ENCODE results near the gene G2E3. TPM values are rescaled to one million over a fixed set of nuclear protein-coding genes. Genes with fewer than 3 reads are reported as not detected.
A peak's percentile ranks its signal among the peaks of the same experiment; 100 is the strongest.

Gene G2E3
- polyA plus RNA-seq, 1 donor, result 16.0 TPM

DNA sequence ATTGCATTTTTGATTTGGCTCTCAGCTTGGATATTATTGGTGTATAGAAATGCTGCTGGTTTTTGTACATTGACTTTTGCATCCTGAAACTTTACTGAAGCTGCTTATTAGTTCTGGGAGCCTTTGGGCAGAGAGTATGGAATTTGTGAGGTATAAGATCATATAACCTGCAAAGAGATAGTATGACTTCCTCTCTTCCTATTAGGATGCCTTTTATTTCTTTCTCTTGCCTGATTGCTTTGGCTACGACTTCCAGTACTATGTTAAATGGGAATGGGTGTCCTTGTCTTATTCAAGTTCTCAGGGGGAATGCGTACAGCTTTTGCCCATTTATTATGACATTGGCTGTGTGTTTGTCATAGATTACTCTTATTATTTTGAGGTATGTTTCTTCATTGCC is 86.6 kb downstream of the G2E3 start:
- H3K9me3 ChIP-seq (ENCODE audit: control insufficient read depth, low read depth, low read length), result peaks cover 11% of the 10 kb centered on the region
- 83% methylated on average over 1 of the region's 2 CpGs for WGBS (ENCODE audit: insufficient coverage, low lambda C conversion rate)
- peaks cover 24% of the 10 kb centered on the region for H3K36me3 ChIP-seq (ENCODE audit: control insufficient read depth, insufficient read depth, low read length)
- no peak overlapping the region for H3K27ac ChIP-seq (ENCODE audit: low read length)
- peaks cover 3% of the 10 kb centered on the region for H3K4me1 ChIP-seq (ENCODE audit: control insufficient read depth, insufficient read depth, low read length)
- no peak overlapping the region for H3K4me3 ChIP-seq (ENCODE audit: low read length)
- no peaks in the 10 kb centered on the region for H3K27me3 ChIP-seq (ENCODE audit: control insufficient read depth, insufficient read depth, low read length)
- DNase-seq, result no peak

DNA sequence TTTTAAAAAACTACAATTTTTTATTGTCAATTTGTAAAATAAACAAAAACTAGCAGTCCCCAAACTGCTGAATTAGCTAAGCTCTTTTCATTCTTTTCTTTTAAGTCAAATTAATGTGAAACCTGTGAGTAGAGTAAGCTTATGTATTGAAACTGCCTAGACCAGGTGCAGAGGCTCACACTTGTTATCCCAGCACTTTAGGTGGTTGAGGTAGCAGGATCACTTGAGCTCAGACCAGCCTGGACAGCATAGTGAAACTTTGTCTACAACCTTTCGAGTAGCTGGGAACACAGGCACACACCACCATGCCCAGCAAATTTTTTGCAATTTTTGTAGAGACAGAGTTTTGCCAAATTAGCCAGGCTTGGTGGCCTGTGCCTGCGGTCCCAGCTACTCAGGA is 89.5 kb downstream of the G2E3 start:
- peaks cover 11% of the 10 kb centered on the region for H3K9me3 ChIP-seq (ENCODE audit: control insufficient read depth, low read depth, low read length)
- no peaks in the 10 kb centered on the region for H3K27me3 ChIP-seq (ENCODE audit: control insufficient read depth, insufficient read depth, low read length)
- H3K4me3 ChIP-seq (ENCODE audit: low read length), result no peak overlapping the region
- peaks cover 39% of the 10 kb centered on the region for H3K36me3 ChIP-seq (ENCODE audit: control insufficient read depth, insufficient read depth, low read length)
- WGBS (ENCODE audit: insufficient coverage, low lambda C conversion rate), result no CpG with 5 or more reads among the region's 2 CpGs
- H3K27ac ChIP-seq (ENCODE audit: low read length), result no peak overlapping the region
- no peaks in the 10 kb centered on the region for H3K4me1 ChIP-seq (ENCODE audit: control insufficient read depth, insufficient read depth, low read length)
- DNase-seq, result no peak

DNA sequence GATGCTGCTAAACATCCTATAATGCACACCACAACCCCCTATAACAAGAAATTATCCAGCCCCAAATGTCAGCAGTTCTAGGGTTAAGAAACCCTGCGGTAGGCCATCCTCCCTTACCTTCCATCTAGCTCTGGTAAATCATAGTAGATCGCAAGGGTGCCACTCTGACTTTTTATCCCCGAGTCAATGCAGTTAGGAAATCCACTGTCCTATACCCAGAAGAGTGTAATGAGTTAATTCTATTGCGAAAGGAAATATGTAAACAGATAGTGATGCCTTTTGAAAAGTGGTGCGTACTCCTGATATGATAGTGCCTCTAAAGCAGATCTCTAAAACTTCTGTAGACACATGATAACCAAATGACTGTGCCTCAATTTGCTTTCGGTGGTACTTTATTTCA is 93.0 kb downstream of the G2E3 start:
- Histone ChIP-seq H3K27me3 (ENCODE audit: control insufficient read depth, insufficient read depth, low read length) (no peaks in the 10 kb centered on the region), H3K27ac (ENCODE audit: low read length) (no peak overlapping the region), H3K4me1 (ENCODE audit: control insufficient read depth, insufficient read depth, low read length) (no peaks in the 10 kb centered on the region), H3K36me3 (ENCODE audit: control insufficient read depth, insufficient read depth, low read length) (peaks cover 54% of the 10 kb centered on the region), H3K4me3 (ENCODE audit: low read length) (no peak overlapping the region), H3K9me3 (ENCODE audit: control insufficient read depth, low read depth, low read length) (no peaks in the 10 kb centered on the region)
- no peak for DNase-seq
- WGBS (ENCODE audit: insufficient coverage, low lambda C conversion rate), result no CpG with 5 or more reads among the region's 6 CpGs

DNA sequence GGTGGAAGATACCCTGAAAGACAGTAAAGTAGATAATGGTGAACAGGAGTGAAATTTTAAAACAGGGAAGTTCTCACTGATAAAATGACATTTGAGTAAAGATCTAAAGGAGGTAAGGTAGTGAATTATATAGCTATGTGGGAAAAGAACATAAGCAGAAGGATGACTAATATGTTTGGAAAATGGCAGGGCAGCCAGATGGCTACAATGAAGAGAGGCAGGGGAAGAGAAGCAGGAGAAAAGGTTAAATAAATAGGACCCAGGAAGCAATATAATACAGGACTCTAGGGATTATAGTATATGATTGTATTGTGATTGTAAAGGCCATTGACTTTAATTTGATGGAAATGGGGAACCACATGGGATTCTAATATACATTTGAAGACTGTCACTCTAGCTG is 96.2 kb downstream of the G2E3 start:
- Histone ChIP-seq H3K27me3 (ENCODE audit: control insufficient read depth, insufficient read depth, low read length) (no peaks in the 10 kb centered on the region), H3K9me3 (ENCODE audit: control insufficient read depth, low read depth, low read length) (no peaks in the 10 kb centered on the region), H3K27ac (ENCODE audit: low read length) (no peak overlapping the region), H3K4me1 (ENCODE audit: control insufficient read depth, insufficient read depth, low read length) (no peaks in the 10 kb centered on the region), H3K4me3 (ENCODE audit: low read length) (no peak overlapping the region), H3K36me3 (ENCODE audit: control insufficient read depth, insufficient read depth, low read length) (peaks cover 52% of the 10 kb centered on the region)
- no peak for DNase-seq

DNA sequence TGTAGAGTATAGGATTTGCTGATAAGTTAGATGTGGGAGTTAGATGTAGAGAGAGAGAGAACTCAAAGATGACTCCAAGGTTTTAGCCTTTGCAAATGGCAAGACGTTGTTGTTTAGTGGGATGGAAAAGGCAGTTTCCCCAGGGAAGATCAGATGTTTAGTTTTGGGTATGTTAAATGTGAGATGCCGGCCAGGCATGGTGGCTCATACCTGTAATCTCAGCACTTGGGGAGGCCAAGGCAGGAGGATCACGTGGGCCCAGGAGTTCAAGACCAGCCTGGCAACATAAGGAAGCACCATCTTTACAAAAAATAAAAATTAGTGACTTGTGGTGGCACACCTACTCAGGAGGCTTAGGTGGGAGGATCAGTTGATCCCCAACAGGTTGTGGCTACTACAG is 96.7 kb downstream of the G2E3 start:
- no peaks in the 10 kb centered on the region for H3K4me1 ChIP-seq (ENCODE audit: control insufficient read depth, insufficient read depth, low read length)
- peaks cover 52% of the 10 kb centered on the region for H3K36me3 ChIP-seq (ENCODE audit: control insufficient read depth, insufficient read depth, low read length)
- no peak overlapping the region for H3K27ac ChIP-seq (ENCODE audit: low read length)
- no peak overlapping the region for H3K4me3 ChIP-seq (ENCODE audit: low read length)
- no peaks in the 10 kb centered on the region for H3K27me3 ChIP-seq (ENCODE audit: control insufficient read depth, insufficient read depth, low read length)
- no peaks in the 10 kb centered on the region for H3K9me3 ChIP-seq (ENCODE audit: control insufficient read depth, low read depth, low read length)
- WGBS (ENCODE audit: insufficient coverage, low lambda C conversion rate), result 100% methylated on average over 2 of the region's 3 CpGs
- no peak for DNase-seq

DNA sequence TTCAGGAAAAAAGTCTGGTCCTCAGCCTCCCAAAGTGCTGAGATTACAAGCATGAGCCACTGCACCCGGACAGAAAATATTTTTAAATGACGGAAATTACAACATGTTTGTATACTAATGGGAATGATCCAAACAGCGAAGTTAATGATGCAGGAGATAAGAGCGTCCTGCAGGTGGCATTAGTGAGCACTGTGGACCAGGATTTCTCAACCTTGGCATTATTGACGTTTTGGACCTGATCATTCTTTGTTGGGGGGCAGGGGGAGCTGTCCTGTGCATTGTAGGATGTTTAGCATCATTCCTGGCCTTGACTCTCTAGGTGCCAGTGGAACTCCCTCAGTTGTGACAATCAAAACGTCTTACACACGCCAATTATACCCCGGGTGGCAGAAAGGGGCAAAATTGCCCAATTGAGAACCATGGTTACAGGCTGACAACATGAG is 97.3 kb downstream of the G2E3 start:
- peaks cover 54% of the 10 kb centered on the region for H3K36me3 ChIP-seq (ENCODE audit: control insufficient read depth, insufficient read depth, low read length)
- H3K27ac ChIP-seq (ENCODE audit: low read length), result no peak overlapping the region
- DNase-seq, result peak; percentile 10 to 17
- no peaks in the 10 kb centered on the region for H3K27me3 ChIP-seq (ENCODE audit: control insufficient read depth, insufficient read depth, low read length)
- 60% methylated on average over 1 of the region's 8 CpGs for WGBS (ENCODE audit: insufficient coverage, low lambda C conversion rate)
- no peak overlapping the region for H3K4me3 ChIP-seq (ENCODE audit: low read length)
- no peaks in the 10 kb centered on the region for H3K4me1 ChIP-seq (ENCODE audit: control insufficient read depth, insufficient read depth, low read length)
- H3K9me3 ChIP-seq (ENCODE audit: control insufficient read depth, low read depth, low read length), result no peaks in the 10 kb centered on the region

DNA sequence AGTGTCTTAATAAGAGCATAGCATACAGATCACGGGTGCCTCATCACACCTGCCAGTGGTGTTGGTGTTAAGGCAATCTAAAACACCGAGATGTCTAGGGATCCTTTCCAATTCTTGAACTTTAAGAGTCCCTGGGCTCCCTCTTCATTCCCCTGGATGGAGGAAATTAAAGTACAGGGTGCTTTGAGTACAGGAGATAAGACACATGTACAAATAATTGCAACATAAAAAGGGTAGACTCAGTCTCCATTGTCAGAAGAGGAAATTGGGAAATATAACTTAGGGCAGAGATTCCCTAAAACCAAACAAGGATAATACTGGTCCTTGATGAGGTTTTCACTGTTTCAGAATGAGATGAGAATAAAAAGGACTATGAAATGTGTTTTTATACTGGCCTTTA is 98.1 kb downstream of the G2E3 start:
- no peaks in the 10 kb centered on the region for H3K27me3 ChIP-seq (ENCODE audit: control insufficient read depth, insufficient read depth, low read length)
- no CpG with 5 or more reads among the region's 2 CpGs for WGBS (ENCODE audit: insufficient coverage, low lambda C conversion rate)
- peaks cover 48% of the 10 kb centered on the region for H3K36me3 ChIP-seq (ENCODE audit: control insufficient read depth, insufficient read depth, low read length)
- H3K4me1 ChIP-seq (ENCODE audit: control insufficient read depth, insufficient read depth, low read length), result no peaks in the 10 kb centered on the region
- no peak for DNase-seq
- H3K9me3 ChIP-seq (ENCODE audit: control insufficient read depth, low read depth, low read length), result no peaks in the 10 kb centered on the region
- H3K27ac ChIP-seq (ENCODE audit: low read length), result no peak overlapping the region
- H3K4me3 ChIP-seq (ENCODE audit: low read length), result no peak overlapping the region

DNA sequence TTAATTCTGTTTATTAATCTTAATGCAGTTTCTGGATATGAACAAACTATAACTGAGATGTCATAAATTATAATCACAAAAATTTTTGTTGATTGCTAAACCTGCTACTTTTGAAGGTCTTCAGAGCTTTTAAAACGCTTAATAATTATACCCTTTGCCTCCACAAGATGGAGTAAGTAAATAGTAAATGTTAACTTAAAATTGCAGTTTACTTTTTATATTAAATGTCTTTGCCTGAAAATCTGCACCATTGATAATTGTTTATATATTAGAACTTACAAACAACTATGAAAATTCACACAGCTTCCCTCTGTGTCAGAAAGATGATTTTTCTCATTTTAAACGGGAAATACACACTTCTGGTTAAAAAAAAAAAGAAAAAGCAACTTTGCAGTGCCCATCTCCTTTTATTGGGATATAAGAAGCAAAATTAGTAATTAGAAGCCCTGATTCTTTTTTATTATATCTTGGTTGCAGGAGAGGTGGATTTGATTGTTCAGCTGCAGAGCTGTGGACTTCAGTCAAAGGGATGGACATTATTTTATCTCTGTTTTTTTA is 98.7 kb downstream of the G2E3 start:
- no CpG with 5 or more reads among the region's 2 CpGs for WGBS (ENCODE audit: insufficient coverage, low lambda C conversion rate)
- no peak for DNase-seq
- peaks cover 44% of the 10 kb centered on the region for H3K36me3 ChIP-seq (ENCODE audit: control insufficient read depth, insufficient read depth, low read length)

DNA sequence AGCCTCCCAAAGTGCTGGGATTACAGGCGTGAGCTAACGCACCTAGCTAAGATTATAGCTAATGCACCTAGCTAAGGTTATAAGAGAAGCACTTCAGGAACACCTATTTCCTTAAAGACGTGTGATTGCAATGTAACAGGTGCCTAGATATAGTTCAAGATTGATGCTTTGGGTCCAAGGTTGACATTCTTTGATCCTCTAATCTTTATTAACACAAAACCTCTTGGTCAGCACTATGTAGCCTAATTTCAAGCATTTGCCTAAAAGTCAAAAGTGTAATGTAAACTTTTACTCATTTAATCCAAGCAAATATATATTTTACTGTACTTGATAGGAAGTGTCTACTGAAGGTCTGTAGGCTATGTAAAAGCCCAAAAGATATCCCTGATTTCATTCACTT is 99.7 kb downstream of the G2E3 start:
- no peaks in the 10 kb centered on the region for H3K9me3 ChIP-seq (ENCODE audit: control insufficient read depth, low read depth, low read length)
- no CpG with 5 or more reads among the region's 3 CpGs for WGBS (ENCODE audit: insufficient coverage, low lambda C conversion rate)
- no peaks in the 10 kb centered on the region for H3K4me1 ChIP-seq (ENCODE audit: control insufficient read depth, insufficient read depth, low read length)
- peaks cover 35% of the 10 kb centered on the region for H3K36me3 ChIP-seq (ENCODE audit: control insufficient read depth, insufficient read depth, low read length)
- DNase-seq, result no peak
- no peaks in the 10 kb centered on the region for H3K27me3 ChIP-seq (ENCODE audit: control insufficient read depth, insufficient read depth, low read length)
- H3K27ac ChIP-seq (ENCODE audit: low read length), result no peak overlapping the region
- no peak overlapping the region for H3K4me3 ChIP-seq (ENCODE audit: low read length)

More for the DNA sequence above, 98.7 kb downstream of the G2E3 start:
- Histone ChIP-seq H3K4me1 (ENCODE audit: control insufficient read depth, insufficient read depth, low read length) (no peaks in the 10 kb centered on the region), H3K27me3 (ENCODE audit: control insufficient read depth, insufficient read depth, low read length) (no peaks in the 10 kb centered on the region), H3K4me3 (ENCODE audit: low read length) (no peak overlapping the region), H3K9me3 (ENCODE audit: control insufficient read depth, low read depth, low read length) (no peaks in the 10 kb centered on the region), H3K27ac (ENCODE audit: low read length) (no peak overlapping the region)

DNA sequence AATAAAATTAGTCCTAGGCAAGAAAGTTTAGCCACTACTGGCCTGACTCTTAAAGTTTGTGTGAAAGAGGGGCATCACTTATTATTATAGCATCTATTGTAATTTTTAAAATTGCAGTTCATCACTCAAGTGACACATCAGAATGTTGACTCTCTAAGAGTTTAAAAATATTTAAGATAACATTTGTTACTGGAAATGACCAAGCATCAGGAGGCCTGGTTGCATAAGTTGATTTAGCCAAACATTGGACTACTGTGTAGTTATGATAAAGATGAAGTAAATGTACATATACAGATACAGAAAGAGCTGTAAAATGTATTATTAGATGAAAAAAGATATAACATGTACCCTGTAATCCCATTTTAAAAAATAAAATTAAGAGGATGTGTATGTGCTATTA is 110.6 kb downstream of the G2E3 start:
- Histone ChIP-seq H3K4me3 (ENCODE audit: low read length) (no peak overlapping the region), H3K9me3 (ENCODE audit: control insufficient read depth, low read depth, low read length) (no peaks in the 10 kb centered on the region), H3K27ac (ENCODE audit: low read length) (no peak overlapping the region), H3K4me1 (ENCODE audit: control insufficient read depth, insufficient read depth, low read length) (no peaks in the 10 kb centered on the region), H3K36me3 (ENCODE audit: control insufficient read depth, insufficient read depth, low read length) (peaks cover 4% of the 10 kb centered on the region), H3K27me3 (ENCODE audit: control insufficient read depth, insufficient read depth, low read length) (no peaks in the 10 kb centered on the region)
- DNase-seq, result no peak
